HG03575 (cell line): ENCODE measurements around the gene TMEM144.

ENCODE experiments used
- ATAC-seq: cut with Tn5 transposase; IDR thresholded peaks from one replicate; pipeline ENCODE4 v1.9.1; 2021; ENCODE audit not compliant: unreplicated experiment, insufficient number of reproducible peaks, low FRiP score; ENCODE audit errors: extremely low read depth

The TMEM144 gene

DNA sequence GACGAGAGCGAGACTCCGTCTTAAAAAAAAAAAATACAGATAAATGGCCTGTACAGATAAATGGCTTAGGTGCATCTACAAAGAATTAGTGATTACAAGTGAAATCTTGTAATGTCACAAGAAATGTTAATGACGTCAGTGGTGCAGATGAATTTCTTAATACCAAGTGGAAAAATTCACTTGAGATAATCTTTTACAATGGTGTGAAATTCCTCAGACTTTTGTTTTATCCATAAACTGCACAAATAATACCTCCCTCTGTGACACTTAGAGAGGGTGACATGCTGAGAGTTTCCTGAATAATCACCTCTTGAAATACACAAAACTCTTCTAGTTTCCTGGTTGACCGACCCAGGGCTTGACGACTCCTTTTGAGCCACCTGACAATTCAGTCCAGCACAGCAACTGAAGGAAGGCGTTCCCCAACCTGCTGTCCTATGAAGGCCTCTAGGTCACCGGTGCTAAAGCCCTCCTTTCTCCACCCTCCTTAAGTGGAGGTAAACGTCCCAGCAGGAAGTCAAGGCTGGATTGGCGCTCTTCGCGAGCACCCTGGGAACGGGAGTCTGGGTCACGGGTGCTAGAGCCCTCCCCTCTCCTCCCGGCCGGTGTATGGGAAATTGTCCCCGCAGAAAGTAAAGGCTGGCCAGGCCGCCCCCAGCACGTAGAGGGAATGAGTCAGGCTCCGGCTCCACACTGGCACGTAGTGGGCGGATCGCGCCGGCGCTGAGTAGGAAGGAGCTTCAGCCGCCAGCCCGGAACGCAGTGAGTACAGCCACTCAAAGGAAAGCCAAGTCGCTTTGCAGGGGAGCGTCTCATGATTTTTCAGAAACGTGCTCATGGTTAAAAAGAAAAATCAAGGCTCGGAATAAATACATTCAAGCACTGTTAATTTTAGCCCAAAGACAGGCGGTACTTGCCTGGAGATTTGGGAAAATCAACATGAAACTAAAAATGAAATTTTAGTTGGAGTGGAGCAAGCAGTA lies at the start of gene TMEM144:
Gene TMEM144 (plus strand): TSS at position 662 of the 983 bp plus-strand sequence. CDS start 2,182 bp downstream, outside the sequence.
- peak; percentile 60 for ATAC-seq

- no peak for ATAC-seq
Measured at GRCh38 chr4:158161551-158162354, 48.5 kb upstream of the TMEM144 start.

GRCh38 chr4:158162631-158163030 lies 47.7 kb upstream of the TMEM144 start:
- ATAC-seq = no peak

- no peak for ATAC-seq
Measured at GRCh38 chr4:158163941-158164767, 46.1 kb upstream of the TMEM144 start.

DNA sequence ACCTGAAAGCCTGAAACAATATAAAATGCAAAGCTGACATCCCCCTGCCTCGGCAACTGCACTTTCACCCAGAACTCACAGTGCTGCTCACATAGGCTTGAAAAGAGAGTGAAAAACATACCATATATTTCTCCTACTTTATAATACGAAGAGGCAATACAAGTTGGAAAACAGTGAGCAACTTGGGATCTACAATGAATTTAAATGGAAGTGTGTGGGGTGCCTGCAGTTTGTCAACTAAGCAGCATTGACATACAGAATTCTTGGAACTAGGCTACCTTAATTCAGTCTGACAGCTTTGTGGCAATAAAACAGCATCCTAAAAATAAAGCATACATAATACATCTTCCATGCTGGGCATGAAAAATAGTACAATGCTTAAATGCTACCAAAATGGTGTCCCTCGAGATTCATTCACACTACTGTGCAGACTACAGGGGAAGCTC lies 45.5 kb upstream of the TMEM144 start:
- no peak for ATAC-seq

GRCh38 chr4:158166701-158167100 lies 43.6 kb upstream of the TMEM144 start:
- ATAC-seq = no peak

GRCh38 chr4:158168606-158169005 lies 41.7 kb upstream of the TMEM144 start:
- ATAC-seq = no peak

DNA sequence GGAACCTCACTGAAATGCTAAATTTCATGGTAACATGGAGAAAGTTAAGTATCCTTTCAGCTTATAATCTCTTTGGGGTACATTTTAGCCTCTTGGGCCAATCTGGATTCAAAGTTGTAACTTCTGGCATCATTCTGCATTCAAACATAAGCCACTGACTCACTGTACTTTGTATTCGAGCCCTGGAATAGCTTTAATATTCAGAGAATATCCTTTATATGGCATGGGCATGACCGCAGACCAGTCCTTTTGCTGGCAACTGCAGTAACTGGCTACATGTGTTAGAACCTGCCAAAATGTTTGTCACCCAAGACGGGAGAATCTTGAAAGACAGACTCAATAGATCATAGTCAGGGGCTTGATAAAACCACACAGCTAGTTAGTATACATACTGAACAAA lies 40.8 kb upstream of the TMEM144 start:
- no peak for ATAC-seq

- ATAC-seq = no peak
Measured at GRCh38 chr4:158169931-158170690, 40.2 kb upstream of the TMEM144 start.

- ATAC-seq = no peak
Measured at GRCh38 chr4:158170691-158171561, 39.4 kb upstream of the TMEM144 start.

GRCh38 chr4:158172261-158173258 lies 37.7 kb upstream of the TMEM144 start, which contains the start of gene GASK1B:
Gene GASK1B, minus strand, starts transcription at chr4:158173025. Its CDS starts 1,650 bp downstream, at chr4:158171375.
- no peak for ATAC-seq

DNA sequence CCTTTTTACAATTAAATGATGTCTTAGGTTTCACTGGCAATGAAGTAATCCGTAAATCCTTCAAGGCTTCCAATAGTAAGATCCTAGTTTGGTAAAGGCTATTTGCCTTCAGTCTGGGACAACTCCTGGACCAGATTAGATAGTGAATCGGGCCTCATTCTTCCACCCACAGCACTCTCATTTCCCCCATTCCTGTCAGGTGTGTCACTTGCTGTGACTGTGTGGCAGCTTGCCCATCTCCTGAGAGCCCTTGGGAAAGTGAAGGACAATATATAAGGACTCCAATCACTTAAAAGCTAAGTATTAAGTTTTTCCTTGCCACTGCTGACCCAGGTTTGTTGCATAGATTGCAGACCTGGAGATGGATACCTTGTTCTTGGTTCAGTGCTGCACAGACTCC lies 34.2 kb upstream of the TMEM144 start:
- no peak for ATAC-seq

DNA sequence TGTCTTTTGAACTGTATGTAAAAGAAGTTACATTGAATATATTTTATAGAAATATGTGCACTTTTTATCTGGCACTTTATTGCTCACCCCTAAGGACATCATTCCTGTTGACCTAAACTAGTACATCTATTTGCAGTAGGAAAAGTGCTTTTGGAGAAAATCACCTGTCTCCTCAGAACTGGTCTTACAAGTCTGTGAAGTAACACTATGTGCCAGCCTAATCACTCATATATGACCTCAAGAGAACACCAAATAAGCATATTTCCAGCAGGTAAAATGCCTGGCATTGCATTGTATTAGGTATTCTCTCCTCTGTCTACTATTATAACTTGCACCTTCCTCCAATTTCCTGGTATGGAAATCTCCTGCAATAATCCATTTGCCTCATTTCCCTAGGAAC lies 33.5 kb upstream of the TMEM144 start:
- no peak for ATAC-seq

DNA sequence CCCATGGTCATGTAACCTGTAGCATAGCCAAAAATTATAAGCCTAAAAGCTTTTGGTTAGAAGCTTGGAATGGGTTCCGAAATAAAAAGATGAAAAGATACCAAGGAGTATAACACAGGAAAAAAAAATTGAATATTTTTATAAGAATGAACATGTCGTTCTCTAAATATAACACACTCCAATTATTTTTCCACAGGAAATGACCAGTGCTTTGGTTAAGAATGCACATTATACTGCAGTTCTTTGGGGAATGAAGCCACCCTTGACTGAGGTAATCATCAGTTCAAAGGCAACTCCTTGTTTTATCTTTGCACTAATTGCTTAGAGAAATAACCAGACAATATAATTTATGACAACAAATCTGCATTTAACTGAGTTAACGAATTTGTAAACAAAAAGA lies 30.8 kb upstream of the TMEM144 start:
- no peak for ATAC-seq

- ATAC-seq = no peak
Measured at GRCh38 chr4:158181906-158182305, 28.4 kb upstream of the TMEM144 start.

DNA sequence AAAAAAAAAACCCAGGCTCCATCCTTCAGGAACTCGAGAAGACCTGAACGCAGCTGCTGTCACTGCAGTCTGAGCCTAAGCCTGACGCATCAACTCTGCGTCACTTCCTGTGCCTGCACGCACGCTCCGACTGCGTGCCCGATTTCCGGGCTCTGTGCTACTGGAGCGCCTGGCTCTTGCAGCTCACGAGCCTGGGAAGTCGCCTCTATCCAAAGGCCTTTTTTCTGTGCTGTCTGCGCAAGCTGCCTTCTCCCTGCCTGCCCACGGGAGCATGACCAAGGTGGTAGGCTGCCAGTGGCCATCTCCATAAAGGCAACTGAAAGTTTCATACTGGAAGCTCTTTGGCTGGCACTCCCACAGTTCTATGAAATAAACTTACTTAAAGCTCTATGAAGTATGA lies 27.6 kb upstream of the TMEM144 start:
- ATAC-seq = no peak
